HepG2 (cell line): ENCODE results near the gene ITGAX. TPM values are rescaled to one million over a fixed set of nuclear protein-coding genes. Genes with fewer than 3 reads are reported as not detected.
A peak's percentile ranks its signal among the peaks of the same experiment; 100 is the strongest.

Source experiments
- HMGXB4 ChIP-seq, 2 experiments: sonication (generic) in 1 of 2; formaldehyde crosslinking in 1 of 2; IDR thresholded peaks; 2 replicates each; pipeline versions ENCODE4 v1.4.0 to v1.6.1; 2018 to 2020; ENCODE audit warnings: missing genetic modification reagents in 2 of 2, borderline replicate concordance in 1 of 2, low read depth in 1 of 2, mild to moderate bottlenecking in 1 of 2, missing biosample characterization in 1 of 2
- PHF8 ChIP-seq: sonication (generic); formaldehyde crosslinking; IDR thresholded peaks from 2 replicates; pipeline ENCODE4 v1.5.0; 2020; ENCODE audit warnings: missing genetic modification reagents
- SMAD1 ChIP-seq: sonication (generic); formaldehyde crosslinking; IDR thresholded peaks from 2 replicates; pipeline ENCODE4 v1.4.0; 2020; ENCODE audit warnings: missing genetic modification reagents, low read depth, mild to moderate bottlenecking, borderline replicate concordance
- TEAD3 ChIP-seq: optimal IDR thresholded peaks from 2 replicates; pipeline ENCODE3; 2016; ENCODE audit warnings: borderline replicate concordance
- ZMYM2 ChIP-seq: sonication (generic); formaldehyde crosslinking; IDR thresholded peaks from 2 replicates; pipeline ENCODE4 v1.8.0; 2022; ENCODE audit warnings: mild to moderate bottlenecking, missing genetic modification reagents
- ZNF343 ChIP-seq: sonication (generic); formaldehyde crosslinking; IDR thresholded peaks from 2 replicates; pipeline ENCODE4 v1.4.0; 2020; ENCODE audit warnings: mild to moderate bottlenecking, missing genetic modification reagents
- ZNF552 ChIP-seq: sonication (generic); formaldehyde crosslinking; IDR thresholded peaks from 2 replicates; pipeline ENCODE4 v1.9.0; 2022; ENCODE audit warnings: missing genetic modification reagents, mild to moderate bottlenecking, borderline replicate concordance
- ZNF768 ChIP-seq: sonication (generic); formaldehyde crosslinking; IDR thresholded peaks from 2 replicates; pipeline ENCODE4 v1.4.0; 2020; ENCODE audit warnings: missing genetic modification reagents
- polyA plus RNA-seq, 8 experiments: library from polyadenylated mRNA; depleted of rRNA in 3 of 8; stranded (reverse) in 7 of 8; unstranded in 1 of 8; fragments of >200 nt; fragmentation: Illumina TruSeq in 4 of 8; extraction: Trizol in 4 of 8; gene quantifications; 2 replicates each; pipeline versions ENCODE4 v1.2.1 to v1.2.3, GENCODE V29; 2011 to 2016; ENCODE audit warnings: low read depth in 4 of 8, missing spikeins in 1 of 8, mixed read lengths in 1 of 8; ENCODE audit not compliant: insufficient read depth in 1 of 8
- total RNA-seq, 5 experiments: library from RNA; depleted of rRNA; stranded (reverse); fragments of >200 nt; fragmentation: Illumina TruSeq; extraction: Trizol; gene quantifications; 2 replicates each; pipeline ENCODE4 v1.2.3, GENCODE V29; 2016; ENCODE audit warnings: low read depth in 1 of 5
- TF ChIP-seq, protein P1 (sequence below): sonication (generic); formaldehyde crosslinking; IDR thresholded peaks from 2 replicates; pipeline ENCODE4 v1.5.0; 2020; ENCODE audit warnings: mild to moderate bottlenecking, missing genetic modification reagents

The ITGAX gene
- total and polyA plus RNA-seq, 2 of the 13 experiments (the other 11 are each of a cell fraction or from before 2014, with no cell fraction given), result 0.32 TPM; not detected in 1

GRCh38 chr16:31371619-31372484 is 16.9 kb downstream of the ITGAX start (continued):
- TF ChIP-seq ZNF768 (peak; percentile 77; the same call in 1 of the 2 replicates), PHF8 (CRISPR knock-in tag) (peak; percentile 28; the same call in 1 of the 2 replicates), TEAD3 (CRISPR knock-in tag) (peak; percentile 50), ZNF343 (CRISPR knock-in tag) (no peak), ZMYM2 (CRISPR knock-in tag) (peak; percentile 58; the same call in 1 of the 2 replicates), ZNF552 (CRISPR knock-in tag) (0 out of 2 replicates have a peak, but pooled peaks have one; percentile 40), HMGXB4 (CRISPR knock-in tag; IDR thresholded peaks at IDR 0.05; ENCODE audit: borderline replicate concordance in 1 of 2, low read depth in 1 of 2) (0 out of 4 replicates have a peak, but pooled peaks have one; percentile 20 to 23), SMAD1 (CRISPR knock-in tag) (peak; percentile 62; the same call in 1 of the 2 replicates)
- TF ChIP-seq, protein P1, sequence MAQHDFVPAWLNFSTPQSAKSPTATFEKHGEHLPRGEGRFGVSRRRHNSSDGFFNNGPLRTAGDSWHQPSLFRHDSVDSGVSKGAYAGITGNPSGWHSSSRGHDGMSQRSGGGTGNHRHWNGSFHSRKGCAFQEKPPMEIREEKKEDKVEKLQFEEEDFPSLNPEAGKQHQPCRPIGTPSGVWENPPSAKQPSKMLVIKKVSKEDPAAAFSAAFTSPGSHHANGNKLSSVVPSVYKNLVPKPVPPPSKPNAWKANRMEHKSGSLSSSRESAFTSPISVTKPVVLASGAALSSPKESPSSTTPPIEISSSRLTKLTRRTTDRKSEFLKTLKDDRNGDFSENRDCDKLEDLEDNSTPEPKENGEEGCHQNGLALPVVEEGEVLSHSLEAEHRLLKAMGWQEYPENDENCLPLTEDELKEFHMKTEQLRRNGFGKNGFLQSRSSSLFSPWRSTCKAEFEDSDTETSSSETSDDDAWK (CRISPR knock-in tag), result no peak
